GM23338 (cell line): ENCODE results near the gene CRTC1. TPM values are rescaled to one million over a fixed set of nuclear protein-coding genes. Genes with fewer than 3 reads are reported as not detected.

Source experiments
- CTCF ChIP-seq, 2 experiments: fragments of 200-600 bp in 1 of 2; sonication (generic) in 1 of 2; conservative IDR thresholded peaks; 2 replicates each; pipeline versions ENCODE4 v1.5.1 to v1.6.1; 2016 to 2017; ENCODE audit warnings: antibody characterized with exemption in 2 of 2, low read depth in 2 of 2, mild to moderate bottlenecking in 2 of 2, moderate library complexity in 1 of 2
- ETS1 ChIP-seq: IDR thresholded peaks from 2 replicates; pipeline ENCODE4 v1.6.1; 2016; ENCODE audit warnings: antibody characterized with exemption
- EZH2 ChIP-seq: fragments of 200-600 bp; sonication (generic); IDR thresholded peaks from one replicate; pipeline ENCODE4 v1.8.0; 2017; ENCODE audit warnings: antibody characterized with exemption, mild to moderate bottlenecking, low read depth; ENCODE audit not compliant: unreplicated experiment
- POLR2AphosphoS5 ChIP-seq: IDR thresholded peaks from 2 replicates; pipeline ENCODE4 v1.6.1; 2016; ENCODE audit warnings: antibody characterized with exemption, low read depth
- STAT1 ChIP-seq: IDR thresholded peaks from one replicate; pipeline ENCODE4 v1.6.1; 2016; ENCODE audit warnings: antibody characterized with exemption; ENCODE audit not compliant: unreplicated experiment
- ZNF331 ChIP-seq: fragments of 250-450 bp; sonication (Bioruptor Pico); IDR thresholded peaks from 2 replicates; pipeline ENCODE4 v1.5.0; 2020; ENCODE audit warnings: low read depth, mild to moderate bottlenecking, moderate library complexity
- ZNF462 ChIP-seq: fragments of 250-450 bp; sonication (Bioruptor Pico); IDR thresholded peaks from 2 replicates; pipeline ENCODE4 v1.5.0; 2020; ENCODE audit warnings: mild to moderate bottlenecking, moderate library complexity
- polyA plus RNA-seq: library from polyadenylated mRNA; unstranded; fragments of >200 nt; fragmentation: Nextera tagmentation; extraction: Ambion mirVana; gene quantifications from 2 replicates; pipeline ENCODE4 v1.2.1, GENCODE V29; 2016
- total RNA-seq: library from RNA; depleted of rRNA; stranded (reverse); fragments of >200 nt; shearing (Covaris generic); gene quantifications from 2 replicates; pipeline ENCODE4 v1.2.3, GENCODE V29; 2014

The CRTC1 gene
- total and polyA plus RNA-seq, 2 experiments from 2014 or later = 5.4 to 8.4 TPM

- TF ChIP-seq ZNF462 (CRISPR knock-in tag) (no peak), ETS1 (no peak), ZNF331 (CRISPR knock-in tag) (no peak), CTCF (conservative IDR thresholded peaks at IDR 0.05; ENCODE audit: low read depth in 2 of 2) (no peak), EZH2 (no peak), STAT1 (no peak), POLR2AphosphoS5 (no peak)
Measured at GRCh38 chr19:18654469-18654868, 29.0 kb upstream of the CRTC1 start (continued).
